CD1c-positive myeloid dendritic cell (primary cell): Measurements from ENCODE around the gene CCM2.
"Not testable (repeated sequence)": the region's sequence is repeated elsewhere in the genome, so short reads cannot be mapped to it uniquely, and the experiment has no call there.

ENCODE experiments used
- DNase-seq: peaks from one replicate; pipeline ENCODE4 v3.0.0-alpha.2; 2016; ENCODE audit errors: extremely low spot score

The CCM2 gene

GRCh38 chr7:45033261-45033930 is 33.4 kb downstream of the CCM2 start:
- DNase-seq: no peak

GRCh38 chr7:45033931-45034290 is 33.9 kb downstream of the CCM2 start:
- DNase-seq: no peak

- DNase-seq: not testable (repeated sequence)
Measured at GRCh38 chr7:45034710-45035109, 34.7 kb downstream of the CCM2 start.

- DNase-seq: no peak
Measured at GRCh38 chr7:45035371-45035770, 35.4 kb downstream of the CCM2 start.

GRCh38 chr7:45035893-45036292 is 35.9 kb downstream of the CCM2 start:
- DNase-seq: no peak

- DNase-seq: no peak
Measured at GRCh38 chr7:45036317-45036716, 36.3 kb downstream of the CCM2 start.

- DNase-seq: no peak
Measured at GRCh38 chr7:45036796-45037195, 36.8 kb downstream of the CCM2 start.

- DNase-seq: no peak
Measured at GRCh38 chr7:45037876-45038275, 37.9 kb downstream of the CCM2 start.

- DNase-seq: no peak
Measured at GRCh38 chr7:45039106-45039505, 39.1 kb downstream of the CCM2 start.

- no peak for DNase-seq
Measured at GRCh38 chr7:45044338-45044737, 44.3 kb downstream of the CCM2 start.

- DNase-seq: no peak
Measured at GRCh38 chr7:45048748-45049147, 48.7 kb downstream of the CCM2 start.

- DNase-seq: no peak
Measured at GRCh38 chr7:45050198-45050597, 50.2 kb downstream of the CCM2 start.

- DNase-seq: no peak
Measured at GRCh38 chr7:45052011-45052410, 52.0 kb downstream of the CCM2 start.

GRCh38 chr7:45053401-45053800 is 53.4 kb downstream of the CCM2 start:
- no peak for DNase-seq

GRCh38 chr7:45053941-45054340 is 53.9 kb downstream of the CCM2 start:
- no peak for DNase-seq

- DNase-seq: no peak
Measured at GRCh38 chr7:45054442-45054841, 54.4 kb downstream of the CCM2 start.

GRCh38 chr7:45055016-45055415 is 55.0 kb downstream of the CCM2 start:
- no peak for DNase-seq

GRCh38 chr7:45055594-45056219 is 55.7 kb downstream of the CCM2 start:
- DNase-seq: no peak

- no peak for DNase-seq
Measured at GRCh38 chr7:45057878-45058277, 57.9 kb downstream of the CCM2 start.

GRCh38 chr7:45060295-45060694 is 60.3 kb downstream of the CCM2 start:
- no peak for DNase-seq

- DNase-seq: no peak
Measured at GRCh38 chr7:45061352-45061751, 61.4 kb downstream of the CCM2 start.

GRCh38 chr7:45061806-45062425 is 61.9 kb downstream of the CCM2 start:
- DNase-seq: no peak

- no peak for DNase-seq
Measured at GRCh38 chr7:45064047-45064725, 64.2 kb downstream of the CCM2 start.
